Activated naive CD8-positive, alpha-beta T cell treated with anti-CD3 and anti-CD28 coated beads, Interleukin-2, amount 50 U/mL, for 24 hours (primary cell): ENCODE measurements around the gene IL7R.
"Not testable (repeated sequence)": the region's sequence is repeated elsewhere in the genome, so short reads cannot be mapped to it uniquely, and the experiment has no call there.

Experiments
- ATAC-seq: fragments of 150-1000 bp; cut with Tn5 transposase; one replicate; pipeline ENCODE4 v1.10.0; 2021
- DNase-seq: peaks from one replicate; pipeline ENCODE4 v3.0.0; 2021
- H3K27ac Mint-ChIP-seq: one replicate; pipeline ENCODE4 v1.8.0; 2021; ENCODE audit warnings: mild to moderate bottlenecking, mixed read lengths
- H3K27me3 Mint-ChIP-seq: one replicate; pipeline ENCODE4 v1.8.0; 2021; ENCODE audit warnings: mixed read lengths
- H3K36me3 Mint-ChIP-seq: one replicate; pipeline ENCODE4 v1.8.0; 2021; ENCODE audit warnings: low read depth, mixed read lengths
- H3K4me1 Mint-ChIP-seq: one replicate; pipeline ENCODE4 v1.8.0; 2021; ENCODE audit warnings: mixed read lengths
- H3K4me3 Mint-ChIP-seq: one replicate; pipeline ENCODE4 v1.8.0; 2021; ENCODE audit warnings: mild to moderate bottlenecking, moderate library complexity, mixed read lengths
- H3K9me3 Mint-ChIP-seq: one replicate; pipeline ENCODE4 v1.8.0; 2021; ENCODE audit warnings: mixed read lengths

IL7R gene

GRCh38 chr5:35852773-35853172 lies 3.9 kb upstream of the IL7R start:
- ATAC-seq, result no peak
- peaks cover 9% of the 10 kb centered on the region for H3K9me3 Mint-ChIP-seq
- peaks cover 53% of the 10 kb centered on the region for H3K36me3 Mint-ChIP-seq
- H3K4me1 Mint-ChIP-seq, result peaks cover 79% of the 10 kb centered on the region
- no peak for DNase-seq
- H3K27ac Mint-ChIP-seq, result peak overlapping the region; percentile 94
- peak overlapping the region; percentile 88 for H3K4me3 Mint-ChIP-seq
- H3K27me3 Mint-ChIP-seq, result no peaks in the 10 kb centered on the region

GRCh38 chr5:35853631-35854030 lies 3.1 kb upstream of the IL7R start:
- ATAC-seq (peak; percentile 48), DNase-seq (peak; percentile 61)
- H3K4me3 Mint-ChIP-seq, result peak overlapping the region; percentile 88
- peaks cover 53% of the 10 kb centered on the region for H3K36me3 Mint-ChIP-seq
- H3K27me3 Mint-ChIP-seq, result no peaks in the 10 kb centered on the region
- peaks cover 82% of the 10 kb centered on the region for H3K4me1 Mint-ChIP-seq
- peaks cover 8% of the 10 kb centered on the region for H3K9me3 Mint-ChIP-seq
- peak overlapping the region; percentile 94 for H3K27ac Mint-ChIP-seq

GRCh38 chr5:35854248-35854647 lies 2.4 kb upstream of the IL7R start:
- Mint-ChIP-seq H3K27ac (peak overlapping the region; percentile 94), H3K9me3 (peaks cover 6% of the 10 kb centered on the region), H3K4me3 (peak overlapping the region; percentile 88), H3K27me3 (no peaks in the 10 kb centered on the region), H3K4me1 (peaks cover 84% of the 10 kb centered on the region), H3K36me3 (peaks cover 57% of the 10 kb centered on the region)
- peak; percentile 59 for DNase-seq
- peak; percentile 50 for ATAC-seq

- H3K4me3 Mint-ChIP-seq, result peak overlapping the region; percentile 88
- DNase-seq (no peak), ATAC-seq (no peak)
- H3K4me1 Mint-ChIP-seq, result peaks cover 81% of the 10 kb centered on the region
- H3K27ac Mint-ChIP-seq, result peak overlapping the region; percentile 94
- H3K9me3 Mint-ChIP-seq, result peaks cover 4% of the 10 kb centered on the region
- peaks cover 64% of the 10 kb centered on the region for H3K36me3 Mint-ChIP-seq
- H3K27me3 Mint-ChIP-seq, result no peaks in the 10 kb centered on the region
These were observed 1.5 kb upstream of the IL7R start for GRCh38 chr5:35855187-35855586.

- Mint-ChIP-seq H3K36me3 (peaks cover 70% of the 10 kb centered on the region), H3K4me3 (peak overlapping the region; percentile 88), H3K27ac (peak overlapping the region; percentile 94), H3K4me1 (peaks cover 81% of the 10 kb centered on the region)
- H3K27me3 Mint-ChIP-seq, DNase-seq, ATAC-seq, H3K9me3 Mint-ChIP-seq: not testable (repeated sequence)
These were observed 416 bp upstream of the IL7R start for GRCh38 chr5:35856186-35856764.

- Mint-ChIP-seq H3K27ac (peak overlapping the region; percentile 94), H3K27me3 (no peaks in the 10 kb centered on the region), H3K4me3 (peak overlapping the region; percentile 88), H3K36me3 (peaks cover 81% of the 10 kb centered on the region), H3K4me1 (peaks cover 81% of the 10 kb centered on the region), H3K9me3 (no peaks in the 10 kb centered on the region)
- peak; percentile 1 for ATAC-seq
- DNase-seq, result no peak
These were observed 1.0 kb downstream of the IL7R start for GRCh38 chr5:35857606-35858205.

- Mint-ChIP-seq H3K4me3 (peak overlapping the region; percentile 88), H3K9me3 (peaks cover 4% of the 10 kb centered on the region), H3K4me1 (peaks cover 83% of the 10 kb centered on the region), H3K36me3 (peaks cover 85% of the 10 kb centered on the region), H3K27me3 (no peaks in the 10 kb centered on the region), H3K27ac (peak overlapping the region; percentile 88)
- no peak for DNase-seq
- ATAC-seq, result peak; percentile 7
These were observed 2.5 kb downstream of the IL7R start for GRCh38 chr5:35859101-35859661.

GRCh38 chr5:35860686-35861085 lies 4.0 kb downstream of the IL7R start:
- peak overlapping the region; percentile 88 for H3K27ac Mint-ChIP-seq
- DNase-seq (no peak), ATAC-seq (no peak)
- peaks cover 87% of the 10 kb centered on the region for H3K36me3 Mint-ChIP-seq
- no peaks in the 10 kb centered on the region for H3K27me3 Mint-ChIP-seq
- H3K4me3 Mint-ChIP-seq, result peak overlapping the region; percentile 88
- H3K9me3 Mint-ChIP-seq, result peaks cover 11% of the 10 kb centered on the region
- peaks cover 81% of the 10 kb centered on the region for H3K4me1 Mint-ChIP-seq

GRCh38 chr5:35861718-35862117 lies 5.0 kb downstream of the IL7R start:
- Mint-ChIP-seq H3K27me3 (no peaks in the 10 kb centered on the region), H3K36me3 (peaks cover 91% of the 10 kb centered on the region), H3K4me1 (peaks cover 80% of the 10 kb centered on the region), H3K27ac (peak overlapping the region; percentile 88), H3K4me3 (peak overlapping the region; percentile 88), H3K9me3 (peaks cover 11% of the 10 kb centered on the region)
- no peak for DNase-seq
- ATAC-seq, result no peak

- Mint-ChIP-seq H3K4me3 (peak overlapping the region; percentile 88), H3K27ac (peak overlapping the region; percentile 88), H3K27me3 (no peaks in the 10 kb centered on the region), H3K36me3 (peaks cover 91% of the 10 kb centered on the region), H3K4me1 (peaks cover 79% of the 10 kb centered on the region), H3K9me3 (peaks cover 11% of the 10 kb centered on the region)
- ATAC-seq (peak; percentile 11), DNase-seq (no peak)
These were observed 5.4 kb downstream of the IL7R start for GRCh38 chr5:35862126-35862525.

GRCh38 chr5:35863159-35863558 lies 6.5 kb downstream of the IL7R start:
- Mint-ChIP-seq H3K4me3 (peak overlapping the region; percentile 88), H3K27ac (peak overlapping the region; percentile 88), H3K4me1 (peaks cover 82% of the 10 kb centered on the region), H3K9me3 (peaks cover 11% of the 10 kb centered on the region), H3K27me3 (no peaks in the 10 kb centered on the region), H3K36me3 (peaks cover 92% of the 10 kb centered on the region)
- no peak for DNase-seq
- ATAC-seq, result peak; percentile 71

- DNase-seq (no peak), ATAC-seq (no peak)
- H3K27me3 Mint-ChIP-seq, result no peaks in the 10 kb centered on the region
- H3K9me3 Mint-ChIP-seq, result peaks cover 11% of the 10 kb centered on the region
- H3K4me3 Mint-ChIP-seq, result no peak overlapping the region
- peaks cover 80% of the 10 kb centered on the region for H3K4me1 Mint-ChIP-seq
- peak overlapping the region; percentile 87 for H3K27ac Mint-ChIP-seq
- H3K36me3 Mint-ChIP-seq, result peaks cover 89% of the 10 kb centered on the region
These were observed 11.3 kb downstream of the IL7R start for GRCh38 chr5:35867998-35868397.

- H3K27me3 Mint-ChIP-seq, result no peaks in the 10 kb centered on the region
- H3K4me3 Mint-ChIP-seq, result no peak overlapping the region
- no peak for DNase-seq
- peak overlapping the region; percentile 70 for H3K27ac Mint-ChIP-seq
- H3K36me3 Mint-ChIP-seq, result peaks cover 90% of the 10 kb centered on the region
- peaks cover 3% of the 10 kb centered on the region for H3K9me3 Mint-ChIP-seq
- peak; percentile 22 for ATAC-seq
- H3K4me1 Mint-ChIP-seq, result peaks cover 81% of the 10 kb centered on the region
These were observed 13.1 kb downstream of the IL7R start for GRCh38 chr5:35869685-35870277.

- DNase-seq, result no peak
- ATAC-seq, result no peak
These were observed 13.9 kb downstream of the IL7R start for GRCh38 chr5:35870605-35871004.

GRCh38 chr5:35876454-35876853 lies 19.8 kb downstream of the IL7R start:
- ATAC-seq (peak; percentile 35), DNase-seq (no peak)
- Mint-ChIP-seq H3K9me3 (peaks cover 8% of the 10 kb centered on the region), H3K4me3 (peak overlapping the region; percentile 2), H3K36me3 (peaks cover 83% of the 10 kb centered on the region), H3K27ac (peak overlapping the region; percentile 90), H3K4me1 (peaks cover 83% of the 10 kb centered on the region), H3K27me3 (no peaks in the 10 kb centered on the region)

More at GRCh38 chr5:35870605-35871004, 13.9 kb downstream of the IL7R start:
- Mint-ChIP-seq H3K27ac (peak overlapping the region; percentile 70), H3K27me3 (no peaks in the 10 kb centered on the region), H3K9me3 (no peaks in the 10 kb centered on the region), H3K36me3 (peaks cover 90% of the 10 kb centered on the region), H3K4me1 (peaks cover 80% of the 10 kb centered on the region), H3K4me3 (no peak overlapping the region)
